DND-41 (cell line): ENCODE measurements around the gene TMEM38B.

Experiments used
- ATAC-seq: fragments of 200-7000 bp; cut with Tn5 transposase; 3 replicates; pipeline ENCODE4 v1.9.1; 2021; ENCODE audit warnings: low read depth; ENCODE audit not compliant: insufficient read depth
- DNase-seq: peaks from one replicate; pipeline ENCODE4 v3.0.0-alpha.2; 2020
- H2AFZ ChIP-seq: 2 replicates; pipeline ENCODE4 v1.6.0; 2012; ENCODE audit warnings: low read depth, low read length
- H3K27ac ChIP-seq: 2 replicates; pipeline ENCODE4 v1.5.1; 2012; ENCODE audit warnings: low read length, inconsistent platforms
- H3K27me3 ChIP-seq: fragments of 200-600 bp; sonication (generic); 2 replicates; pipeline ENCODE4 v1.6.0; 2012; ENCODE audit warnings: low read length, mild to moderate bottlenecking, inconsistent platforms; ENCODE audit not compliant: insufficient read depth, poor library complexity
- H3K36me3 ChIP-seq: 2 replicates; pipeline ENCODE4 v1.5.1; 2012; ENCODE audit warnings: low read length, inconsistent platforms; ENCODE audit not compliant: insufficient read depth
- H3K4me1 ChIP-seq: 2 replicates; pipeline ENCODE4 v1.5.1; 2012; ENCODE audit warnings: mild to moderate bottlenecking, low read length; ENCODE audit not compliant: insufficient read depth
- H3K4me2 ChIP-seq: 2 replicates; pipeline ENCODE4 v1.6.0; 2012; ENCODE audit warnings: mild to moderate bottlenecking, moderate library complexity, low read length, inconsistent platforms; ENCODE audit not compliant: insufficient read depth
- H3K4me3 ChIP-seq, 2 experiments: fragments of 200-600 bp in 1 of 2; shearing (Covaris generic) in 1 of 2; 2 replicates each; pipeline ENCODE4 v1.5.1; 2012 to 2016; ENCODE audit warnings: inconsistent platforms in 2 of 2, low read length in 2 of 2, mild to moderate bottlenecking in 2 of 2, low read depth in 1 of 2, moderate library complexity in 1 of 2
- H3K79me2 ChIP-seq: 2 replicates; pipeline ENCODE4 v1.6.0; 2012; ENCODE audit warnings: low read length, inconsistent platforms; ENCODE audit not compliant: insufficient read depth
- H3K9ac ChIP-seq: 2 replicates; pipeline ENCODE4 v1.6.0; 2012; ENCODE audit warnings: low read depth, mild to moderate bottlenecking, inconsistent platforms, low read length, moderate library complexity
- H3K9me3 ChIP-seq: 2 replicates; pipeline ENCODE4 v1.5.1; 2012; ENCODE audit warnings: low read length, moderate library complexity, mild to moderate bottlenecking, inconsistent platforms; ENCODE audit not compliant: insufficient read depth, severe bottlenecking
- H4K20me1 ChIP-seq: 2 replicates; pipeline ENCODE4 v1.6.0; 2012; ENCODE audit warnings: low read length; ENCODE audit not compliant: insufficient read depth
- CTCF ChIP-seq: IDR thresholded peaks from 2 replicates; pipeline ENCODE4 v1.5.1; 2012; ENCODE audit warnings: borderline replicate concordance, low read length, moderate library complexity, mild to moderate bottlenecking; ENCODE audit not compliant: poor library complexity, severe bottlenecking; ENCODE audit errors: extremely low read depth
- EZH2 ChIP-seq: IDR thresholded peaks from 3 replicates; pipeline ENCODE4 v1.6.1; 2012; ENCODE audit warnings: borderline replicate concordance, low read depth, mild to moderate bottlenecking, moderate library complexity, low read length, inconsistent platforms; ENCODE audit not compliant: severe bottlenecking

TMEM38B gene

DNA sequence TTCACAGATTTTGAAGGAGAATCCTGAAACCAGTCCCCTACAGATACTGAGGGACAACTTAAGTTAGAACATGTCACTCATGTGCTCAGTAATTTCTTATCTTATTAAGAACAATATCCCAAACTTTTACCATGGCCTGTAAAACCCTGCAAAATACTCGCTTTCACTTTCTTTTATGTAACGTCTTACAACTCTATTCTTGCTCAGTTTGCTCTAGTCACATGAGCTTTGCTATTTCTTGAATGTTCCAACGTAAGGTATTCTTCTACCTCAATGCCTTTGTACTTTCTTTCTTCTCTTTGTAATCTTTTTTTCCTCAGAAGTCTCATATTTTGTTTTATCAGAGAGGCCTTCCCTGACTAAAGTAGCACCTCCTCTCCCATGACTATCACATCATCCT lies 14.1 kb downstream of the TMEM38B start:
- DNase-seq (no peak), ATAC-seq (no peak)
- H4K20me1 ChIP-seq, result no peaks in the 10 kb centered on the region
- H3K36me3 ChIP-seq, result peaks cover 11% of the 10 kb centered on the region; the same call in 1 of the 2 replicates
- H2AFZ ChIP-seq, result no peak overlapping the region
- H3K4me2 ChIP-seq, result no peak overlapping the region
- H3K27ac ChIP-seq, result no peak overlapping the region
- no peak overlapping the region for H3K4me3 ChIP-seq
- H3K9ac ChIP-seq, result no peak overlapping the region
- H3K27me3 ChIP-seq, result no peaks in the 10 kb centered on the region
- H3K79me2 ChIP-seq, result no peaks in the 10 kb centered on the region
- H3K9me3 ChIP-seq, result no peaks in the 10 kb centered on the region
- no peak for TF ChIP-seq CTCF
- TF ChIP-seq EZH2, result no peak
- no peaks in the 10 kb centered on the region for H3K4me1 ChIP-seq

GRCh38 chr9:105710638-105711037 lies 16.3 kb downstream of the TMEM38B start:
- Histone ChIP-seq H3K79me2 (no peaks in the 10 kb centered on the region), H3K4me2 (no peak overlapping the region), H3K9me3 (no peaks in the 10 kb centered on the region), H3K4me3 (no peak overlapping the region), H2AFZ (no peak overlapping the region), H3K36me3 (peaks cover 11% of the 10 kb centered on the region; the same call in 1 of the 2 replicates), H3K4me1 (no peaks in the 10 kb centered on the region), H3K9ac (no peak overlapping the region), H3K27ac (no peak overlapping the region), H3K27me3 (no peaks in the 10 kb centered on the region), H4K20me1 (no peaks in the 10 kb centered on the region)
- ATAC-seq, result no peak
- TF ChIP-seq CTCF, result no peak
- no peak for TF ChIP-seq EZH2
- no peak for DNase-seq

DNA sequence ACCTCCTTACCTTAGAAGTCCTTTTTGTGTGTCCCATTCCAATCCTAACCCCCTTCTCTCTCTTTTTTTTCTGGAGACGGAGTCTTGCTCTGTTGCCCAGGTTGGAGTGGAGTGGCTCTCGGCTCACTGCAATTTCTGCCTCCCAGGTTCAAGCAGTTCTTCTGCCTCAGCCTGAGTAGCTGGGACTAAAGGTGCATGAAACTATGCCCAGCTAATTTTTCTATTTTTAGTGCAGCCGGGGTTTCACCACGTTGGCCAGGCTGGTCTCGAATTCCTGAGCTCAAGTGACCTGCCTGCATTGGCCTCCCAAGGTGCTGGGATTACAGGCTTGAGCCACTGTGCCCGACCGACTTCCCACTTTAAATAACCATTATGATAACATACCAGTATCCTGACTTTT lies 17.5 kb downstream of the TMEM38B start:
- no peak for ATAC-seq

More for the DNA sequence above, 17.5 kb downstream of the TMEM38B start:
- Histone ChIP-seq H3K27ac (no peak overlapping the region), H3K4me2 (no peak overlapping the region), H2AFZ (no peak overlapping the region), H3K36me3 (peaks cover 9% of the 10 kb centered on the region; the same call in 1 of the 2 replicates), H4K20me1 (no peaks in the 10 kb centered on the region), H3K9me3 (no peaks in the 10 kb centered on the region), H3K27me3 (no peaks in the 10 kb centered on the region), H3K4me3 (no peak overlapping the region), H3K79me2 (no peaks in the 10 kb centered on the region), H3K4me1 (no peaks in the 10 kb centered on the region), H3K9ac (no peak overlapping the region)
- no peak for TF ChIP-seq EZH2
- TF ChIP-seq CTCF, result no peak
- DNase-seq, result no peak
